Left ventricle myocardium inferior (tissue), 1 donor: ENCODE measurements around the gene GDPGP1. TPM values are rescaled to one million over a fixed set of nuclear protein-coding genes. Genes with fewer than 3 reads are reported as not detected.
A peak's percentile ranks its signal among the peaks of the same experiment; 100 is the strongest.
"Not testable (repeated sequence)": the region's sequence is repeated elsewhere in the genome, so short reads cannot be mapped to it uniquely, and the experiment has no call there.

ENCODE experiments used
- DNase-seq: peaks from one replicate; pipeline ENCODE4 v3.0.0-alpha.2; 2020
- H3K27ac ChIP-seq: fragments of 200-600 bp; replicated peaks from 2 replicates; pipeline ENCODE4 v1.8.0; 2021
- H3K27me3 ChIP-seq: fragments of 200-600 bp; 2 replicates; pipeline ENCODE4 v1.8.0; 2021; ENCODE audit warnings: low read depth
- H3K36me3 ChIP-seq: fragments of 200-600 bp; 2 replicates; pipeline ENCODE4 v1.8.0; 2021
- H3K4me1 ChIP-seq: fragments of 200-600 bp; 2 replicates; pipeline ENCODE4 v1.8.0; 2021
- H3K4me3 ChIP-seq: fragments of 200-600 bp; 2 replicates; pipeline ENCODE4 v1.8.0; 2021; ENCODE audit warnings: mild to moderate bottlenecking, moderate library complexity
- H3K9me3 ChIP-seq: fragments of 200-600 bp; replicated peaks from 2 replicates; pipeline ENCODE4 v1.8.0; 2021
- CTCF ChIP-seq: fragments of 200-600 bp; IDR thresholded peaks from 2 replicates; pipeline ENCODE4 v1.8.0; 2021; ENCODE audit warnings: antibody characterized with exemption, mild to moderate bottlenecking, borderline replicate concordance
- intact Hi-C: fragments of 100-400 bp; cut with micrococcal nuclease; formaldehyde crosslinking; loops from one replicate; pipeline ENCODE4 v1.11.0; 2022
- total RNA-seq: library from RNA; stranded (reverse); fragmentation: NEBNext Ultra II Directional; extraction: Animal tissue kit (Norgen Biotek cat#: 25700); gene quantifications from one replicate; pipeline ENCODE4 v1.2.1, GENCODE V29; 2021
- donor health status: DM: no; HTN: yes; CAD: no; lungs with severe emphysema.

The GDPGP1 gene
- total RNA-seq, 1 donor from 2014 or later, result 15.5 TPM

GRCh38 chr15:90270502-90271150 lies 36.6 kb downstream of the GDPGP1 start:
- Histone ChIP-seq H3K27ac (peak overlapping the region; percentile 58), H3K9me3 (no peaks in the 10 kb centered on the region), H3K36me3 (peaks cover 61% of the 10 kb centered on the region), H3K27me3 (no peaks in the 10 kb centered on the region), H3K4me1 (peaks cover 79% of the 10 kb centered on the region), H3K4me3 (no peak overlapping the region)
- no peak for TF ChIP-seq CTCF
- intact Hi-C loops, result no loop called here
- no peak for DNase-seq

GRCh38 chr15:90271459-90272166 lies 37.6 kb downstream of the GDPGP1 start:
- no peaks in the 10 kb centered on the region for H3K9me3 ChIP-seq
- no peak for DNase-seq
- peak overlapping the region; percentile 58 for H3K27ac ChIP-seq
- peaks cover 65% of the 10 kb centered on the region for H3K36me3 ChIP-seq
- intact Hi-C loops, result no loop called here
- TF ChIP-seq CTCF, result no peak
- H3K4me3 ChIP-seq, result no peak overlapping the region
- peaks cover 69% of the 10 kb centered on the region for H3K4me1 ChIP-seq
- H3K27me3 ChIP-seq, result no peaks in the 10 kb centered on the region

- intact Hi-C loops, H3K4me3 ChIP-seq, H3K27me3 ChIP-seq, H3K9me3 ChIP-seq, H3K4me1 ChIP-seq, DNase-seq, H3K27ac ChIP-seq: not testable (repeated sequence)
- H3K36me3 ChIP-seq, result peaks cover 17% of the 10 kb centered on the region
Measured at GRCh38 chr15:90278467-90278866, 44.5 kb downstream of the GDPGP1 start.

GRCh38 chr15:90280743-90281142 lies 46.7 kb downstream of the GDPGP1 start:
- intact Hi-C loops, H3K4me1 ChIP-seq, H3K27ac ChIP-seq, H3K36me3 ChIP-seq, H3K27me3 ChIP-seq, H3K4me3 ChIP-seq, H3K9me3 ChIP-seq, DNase-seq: not testable (repeated sequence)

- H3K9me3 ChIP-seq, H3K4me1 ChIP-seq, intact Hi-C loops, DNase-seq, H3K27me3 ChIP-seq, H3K4me3 ChIP-seq, H3K36me3 ChIP-seq, H3K27ac ChIP-seq: not testable (repeated sequence)
Measured at GRCh38 chr15:90281637-90282036, 47.6 kb downstream of the GDPGP1 start.

GRCh38 chr15:90286678-90287077 lies 52.7 kb downstream of the GDPGP1 start:
- no peaks in the 10 kb centered on the region for H3K9me3 ChIP-seq
- no peak overlapping the region for H3K27ac ChIP-seq
- intact Hi-C loops, result no loop called here
- H3K27me3 ChIP-seq, result no peaks in the 10 kb centered on the region
- TF ChIP-seq CTCF, result peak; percentile 52
- DNase-seq, result no peak
- no peaks in the 10 kb centered on the region for H3K36me3 ChIP-seq
- H3K4me1 ChIP-seq, result no peaks in the 10 kb centered on the region
- no peak overlapping the region for H3K4me3 ChIP-seq

- Histone ChIP-seq H3K4me1 (no peaks in the 10 kb centered on the region), H3K27ac (no peak overlapping the region), H3K9me3 (no peaks in the 10 kb centered on the region), H3K27me3 (no peaks in the 10 kb centered on the region), H3K4me3 (no peak overlapping the region), H3K36me3 (no peaks in the 10 kb centered on the region)
- TF ChIP-seq CTCF, result no peak
- no peak for DNase-seq
- intact Hi-C loops, result no loop called here
Measured at GRCh38 chr15:90287101-90287500, 53.1 kb downstream of the GDPGP1 start.
